ENCODE measurements around the gene TFCP2. TPM values are rescaled to one million over a fixed set of nuclear protein-coding genes. Genes with fewer than 3 reads are reported as not detected.

Gene TFCP2
- polyA plus RNA-seq, 3 donors: 7.1 to 25.4 (median 14.2) TPM

Small RNA genes lying within 50 kb of the gene (small RNA-seq; reads per million reads assigned to genes)
- gene RF00019 (ENCODE audit: insufficient read length, low read depth): not detected
- gene RNU6-199P (ENCODE audit: insufficient read length, low read depth): not detected

Other genes with a start within 250 kb of the TFCP2 start
- gene HIGD1C, start 220.6 kb downstream of the TFCP2 start, polyA plus RNA-seq: not detected
- gene SLC11A2, start 146.8 kb downstream of the TFCP2 start, polyA plus RNA-seq: 10 to 100 TPM; 11.7 to 69.0 (median 14.9) TPM
- gene LETMD1, start 124.8 kb downstream of the TFCP2 start, polyA plus RNA-seq: 10 to 100 TPM; 13.2 to 95.6 (median 16.8) TPM
- 1 to 10 TPM; 1.7 to 8.0 (median 2.6) TPM for gene CSRNP2, start 89.5 kb downstream of the TFCP2 start, polyA plus RNA-seq
- gene POU6F1, start 44.9 kb upstream of the TFCP2 start, polyA plus RNA-seq: 1 to 10 TPM in 1 of 3 donors, under 1 TPM in 1, not detected in 1; 0.65 to 5.2 TPM
- gene DAZAP2, start 65.7 kb upstream of the TFCP2 start, polyA plus RNA-seq: 1,000 to 10,000 TPM in 2 of 3 donors, 100 to 1,000 TPM in 1; 975 to 2,004 (median 1,697) TPM
- 1 to 10 TPM; 2.6 to 6.6 (median 3.0) TPM for gene SMAGP, start 97.3 kb upstream of the TFCP2 start, polyA plus RNA-seq
- gene BIN2, start 151.0 kb upstream of the TFCP2 start, polyA plus RNA-seq: 100 to 1,000 TPM; 120 to 376 (median 196) TPM
- 1 to 10 TPM in 1 of 3 donors, under 1 TPM in 1, not detected in 1; 0.67 to 3.0 TPM for gene CELA1, start 173.5 kb upstream of the TFCP2 start, polyA plus RNA-seq
- gene GALNT6, start 218.3 kb upstream of the TFCP2 start, polyA plus RNA-seq: 10 to 100 TPM in 2 of 3 donors, 1 to 10 TPM in 1; 3.2 to 12.9 (median 10.4) TPM